Body of pancreas (tissue), 4 donors: Measurements from ENCODE around the gene AKAP4. TPM values are rescaled to one million over a fixed set of nuclear protein-coding genes. Genes with fewer than 3 reads are reported as not detected.

Source experiments
- ATAC-seq: fragments of 150-250 bp; one replicate; pipeline ENCODE4 v1.9.1; 2016
- DNase-seq, 4 donors: peaks; one replicate each; pipeline ENCODE4 v3.0.0-alpha.2; 2019
- H3K27ac ChIP-seq, 4 donors: fragments of 200-600 bp; sonication (generic); 1 replicate in 3 of 4; 2 replicates in 1 of 4; pipeline versions ENCODE4 v1.5.1 to v1.6.1; 2016 to 2019; ENCODE audit warnings: mild to moderate bottlenecking in 1 of 4, mixed read lengths in 1 of 4, moderate library complexity in 1 of 4
- H3K27me3 ChIP-seq, 2 donors: fragments of 200-600 bp; sonication (generic); one replicate each; pipeline ENCODE4 v1.6.0; 2016; ENCODE audit warnings: mild to moderate bottlenecking in 1 of 2
- H3K36me3 ChIP-seq, 2 donors: fragments of 200-600 bp; sonication (generic); replicated peaks in 1 of 2; 2 replicates each; pipeline ENCODE4 v1.5.1; 2016; ENCODE audit warnings: low read depth in 2 of 2; ENCODE audit not compliant: insufficient read depth in 1 of 2
- H3K4me1 ChIP-seq: fragments of 200-600 bp; sonication (generic); one replicate; pipeline ENCODE4 v1.6.0; 2016
- H3K4me3 ChIP-seq, 2 donors: fragments of 200-600 bp; sonication (generic); 1 replicate in 1 of 2; 2 replicates in 1 of 2; pipeline ENCODE4 v1.5.1; 2016 to 2019
- H3K9me3 ChIP-seq, 3 donors: fragments of 200-600 bp; sonication (generic); 1 replicate in 2 of 3; 2 replicates in 1 of 3; pipeline ENCODE4 v1.5.1; 2016
- POLR2A ChIP-seq, 3 donors: fragments of 450-650 bp; IDR thresholded peaks; one replicate each; pipeline ENCODE4 v1.6.1; 2016; ENCODE audit warnings: antibody characterized with exemption in 3 of 3, mild to moderate bottlenecking in 2 of 3
- WGBS, 2 donors: methylation state at CpG; one replicate each; pipeline ENCODE4 v1.1.5; 2017; 5-methylcytosine and 5-hydroxymethylcytosine counted together
- intact Hi-C: fragments of 100-400 bp; cut with DNase I; formaldehyde crosslinking; loops from one replicate; pipeline ENCODE4 v1.15.1; 2023
- total RNA-seq, 2 donors: library from RNA; depleted of rRNA; stranded (reverse); fragments of >200 nt; gene quantifications; one replicate each; pipeline ENCODE4 v1.1.0, GENCODE V29; 2016
- TF ChIP-seq, protein P1 (sequence below), 7 experiments: fragments of 450-650 bp in 4 of 7; fragments of 200-600 bp in 3 of 7; sonication (generic) in 3 of 7; IDR thresholded peaks; one replicate each; pipeline ENCODE4 v1.5.1; 2016 to 2019; ENCODE audit warnings: antibody characterized with exemption in 7 of 7

AKAP4 gene
- total RNA-seq, 2 donors from 2014 or later = not detected

GRCh38 chrX:50165727-50166126 is 35.1 kb downstream of the AKAP4 start:
- Histone ChIP-seq H3K4me3 (no peak overlapping the region), H3K27ac (no peak overlapping the region), H3K9me3 (no peaks in the 10 kb centered on the region), H3K36me3 (no peaks in the 10 kb centered on the region), H3K27me3 (no peaks in the 10 kb centered on the region), H3K4me1 (no peaks in the 10 kb centered on the region)
- intact Hi-C loops = no loop called here
- no peak for TF ChIP-seq POLR2A (IDR thresholded peaks at IDR 0.05)
- TF ChIP-seq, protein P1, sequence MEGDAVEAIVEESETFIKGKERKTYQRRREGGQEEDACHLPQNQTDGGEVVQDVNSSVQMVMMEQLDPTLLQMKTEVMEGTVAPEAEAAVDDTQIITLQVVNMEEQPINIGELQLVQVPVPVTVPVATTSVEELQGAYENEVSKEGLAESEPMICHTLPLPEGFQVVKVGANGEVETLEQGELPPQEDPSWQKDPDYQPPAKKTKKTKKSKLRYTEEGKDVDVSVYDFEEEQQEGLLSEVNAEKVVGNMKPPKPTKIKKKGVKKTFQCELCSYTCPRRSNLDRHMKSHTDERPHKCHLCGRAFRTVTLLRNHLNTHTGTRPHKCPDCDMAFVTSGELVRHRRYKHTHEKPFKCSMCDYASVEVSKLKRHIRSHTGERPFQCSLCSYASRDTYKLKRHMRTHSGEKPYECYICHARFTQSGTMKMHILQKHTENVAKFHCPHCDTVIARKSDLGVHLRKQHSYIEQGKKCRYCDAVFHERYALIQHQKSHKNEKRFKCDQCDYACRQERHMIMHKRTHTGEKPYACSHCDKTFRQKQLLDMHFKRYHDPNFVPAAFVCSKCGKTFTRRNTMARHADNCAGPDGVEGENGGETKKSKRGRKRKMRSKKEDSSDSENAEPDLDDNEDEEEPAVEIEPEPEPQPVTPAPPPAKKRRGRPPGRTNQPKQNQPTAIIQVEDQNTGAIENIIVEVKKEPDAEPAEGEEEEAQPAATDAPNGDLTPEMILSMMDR (IDR thresholded peaks at IDR 0.05) = no peak
- ATAC-seq (no peak), DNase-seq (no peak)
- 79 to 84% methylated on average over 5 of the region's 5 CpGs for WGBS, 2 donors

DNA sequence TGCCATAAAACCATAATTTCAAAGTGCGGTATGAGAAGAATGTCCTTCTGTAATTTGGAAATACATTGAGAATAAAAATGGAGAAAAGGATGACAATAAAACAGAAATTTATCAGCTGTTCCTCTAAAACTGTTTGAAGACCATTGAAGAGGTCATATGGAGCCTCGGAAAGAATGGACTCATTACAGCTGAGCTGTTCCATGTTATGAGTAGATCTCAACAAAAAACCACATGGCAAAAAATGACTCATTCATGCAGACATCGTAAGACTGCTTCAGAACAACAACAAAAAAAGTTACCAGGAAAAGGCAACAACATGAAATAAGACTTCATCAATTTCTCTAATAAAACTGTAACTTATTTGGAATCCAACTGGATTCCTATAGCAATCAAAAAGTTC is 39.7 kb downstream of the AKAP4 start:
- WGBS, 2 donors = 63 to 66% methylated on average over 3 of the region's 3 CpGs
- Histone ChIP-seq H3K9me3 (no peaks in the 10 kb centered on the region), H3K27me3 (no peaks in the 10 kb centered on the region), H3K4me3 (no peak overlapping the region), H3K27ac (no peak overlapping the region), H3K36me3 (no peaks in the 10 kb centered on the region), H3K4me1 (no peaks in the 10 kb centered on the region)
- intact Hi-C loops = no loop called here
- ATAC-seq = no peak
- TF ChIP-seq POLR2A (IDR thresholded peaks at IDR 0.05) = no peak
- TF ChIP-seq, protein P1 (IDR thresholded peaks at IDR 0.05) = no peak
- no peak for DNase-seq

GRCh38 chrX:50158593-50158992 is 42.2 kb downstream of the AKAP4 start:
- WGBS, 2 donors = 29 to 33% methylated on average over 1 of the region's 1 CpG
- intact Hi-C loops = no loop called here
- H3K4me3 ChIP-seq = no peak overlapping the region
- no peaks in the 10 kb centered on the region for H3K4me1 ChIP-seq
- no peak for ATAC-seq
- H3K9me3 ChIP-seq = no peaks in the 10 kb centered on the region
- H3K36me3 ChIP-seq = no peaks in the 10 kb centered on the region
- no peak for TF ChIP-seq POLR2A (IDR thresholded peaks at IDR 0.05)
- TF ChIP-seq, protein P1 (IDR thresholded peaks at IDR 0.05) = no peak
- no peak for DNase-seq
- no peaks in the 10 kb centered on the region for H3K27me3 ChIP-seq
- H3K27ac ChIP-seq = no peak overlapping the region

DNA sequence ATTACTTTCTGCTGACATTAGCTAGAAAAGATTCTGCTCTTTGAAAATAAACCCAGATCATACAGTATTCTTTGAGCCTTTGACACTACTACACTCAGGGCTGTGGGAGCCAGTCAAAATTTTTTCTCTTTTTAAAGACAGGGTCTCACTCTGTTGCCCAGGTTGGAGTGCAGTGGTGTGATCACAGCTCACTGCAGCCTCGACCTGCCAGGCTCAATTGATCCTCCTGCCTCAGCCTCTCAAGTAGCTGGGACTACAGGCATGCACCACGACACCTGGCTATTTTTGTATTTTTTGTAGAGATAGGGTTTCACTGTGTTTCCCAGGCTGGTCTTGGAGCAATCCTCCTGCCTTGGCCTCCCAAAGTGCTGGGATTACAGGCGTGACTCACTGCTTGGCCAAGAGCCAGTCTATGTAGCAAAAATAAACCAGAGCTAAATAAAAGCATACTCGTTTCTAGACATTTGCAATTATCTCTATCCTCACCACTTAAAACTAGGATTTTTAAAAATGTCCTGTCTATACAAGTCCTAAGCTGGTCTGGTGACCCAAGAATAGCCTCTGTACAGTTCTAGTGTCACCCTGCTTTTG is 43.2 kb downstream of the AKAP4 start:
- TF ChIP-seq, protein P1 (IDR thresholded peaks at IDR 0.05) = no peak
- Histone ChIP-seq H3K4me3 (no peak overlapping the region), H3K36me3 (no peaks in the 10 kb centered on the region), H3K27ac (no peak overlapping the region), H3K4me1 (no peaks in the 10 kb centered on the region), H3K9me3 (no peaks in the 10 kb centered on the region), H3K27me3 (no peaks in the 10 kb centered on the region)
- intact Hi-C loops = no loop called here
- DNase-seq = peak in 2 of 4 donors; percentile 22 to 28
- no peak for ATAC-seq
- WGBS, 2 donors = 0 to 55% methylated on average over 1 to 4 of the region's 4 CpGs

DNA sequence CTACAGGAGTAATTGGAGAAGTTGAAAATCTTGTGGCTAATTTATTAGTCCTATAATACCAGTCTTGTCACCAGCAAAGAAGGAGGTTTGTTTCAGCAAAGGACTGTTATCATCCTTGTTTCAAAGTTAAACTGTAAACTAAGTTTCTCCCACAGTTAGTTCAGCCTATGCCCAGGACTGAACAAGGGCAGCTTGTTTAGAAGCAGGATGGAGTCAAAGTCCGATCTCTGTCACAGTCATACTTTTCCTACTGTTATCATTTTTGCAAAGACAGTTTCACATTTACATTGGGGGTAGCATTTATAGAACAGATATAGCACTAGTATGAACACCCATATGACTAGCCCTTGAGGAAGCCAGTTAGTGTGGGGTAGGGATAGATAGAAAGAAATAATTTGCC is 46.4 kb downstream of the AKAP4 start:
- no peak overlapping the region for H3K4me3 ChIP-seq
- no peaks in the 10 kb centered on the region for H3K36me3 ChIP-seq
- H3K9me3 ChIP-seq = no peaks in the 10 kb centered on the region
- 17 to 25% methylated on average over 1 of the region's 1 CpG for WGBS, 2 donors
- intact Hi-C loops = no loop called here
- TF ChIP-seq POLR2A (IDR thresholded peaks at IDR 0.05) = no peak
- TF ChIP-seq, protein P1 (IDR thresholded peaks at IDR 0.05) = no peak
- H3K4me1 ChIP-seq = no peaks in the 10 kb centered on the region
- no peaks in the 10 kb centered on the region for H3K27me3 ChIP-seq
- no peak overlapping the region for H3K27ac ChIP-seq
- ATAC-seq (no peak), DNase-seq (no peak)
